Prostate gland (tissue), 2 donors: ENCODE results near the gene PTTG1IP2. TPM values are rescaled to one million over a fixed set of nuclear protein-coding genes. Genes with fewer than 3 reads are reported as not detected.

Source experiments
- DNase-seq: peaks from one replicate; pipeline ENCODE4 v3.0.0-alpha.2; 2019; ENCODE audit warnings: low spot score
- H3K27ac ChIP-seq, 2 donors: fragments of 200-600 bp; sonication (generic); 2 replicates each; pipeline ENCODE4 v1.5.1; 2017 to 2019
- H3K27me3 ChIP-seq: fragments of 200-600 bp; sonication (generic); replicated peaks from 2 replicates; pipeline ENCODE4 v1.5.1; 2019; ENCODE audit not compliant: insufficient read depth
- H3K36me3 ChIP-seq, 2 donors: fragments of 200-600 bp; sonication (generic); 1 replicate in 1 of 2; 2 replicates in 1 of 2; pipeline versions ENCODE4 v1.5.1 to v1.8.1; 2017 to 2019
- H3K4me1 ChIP-seq: fragments of 200-600 bp; sonication (generic); replicated peaks from 2 replicates; pipeline ENCODE4 v1.5.1; 2019
- H3K4me3 ChIP-seq, 2 donors: fragments of 200-600 bp; sonication (generic); 2 replicates each; pipeline ENCODE4 v1.5.1; 2017 to 2019
- H3K9me3 ChIP-seq: fragments of 200-600 bp; sonication (generic); 2 replicates; pipeline ENCODE4 v1.5.1; 2017
- POLR2A ChIP-seq: fragments of 450-650 bp; IDR thresholded peaks from one replicate; pipeline ENCODE4 v1.6.1; 2016; ENCODE audit warnings: antibody characterized with exemption, mild to moderate bottlenecking
- POLR2AphosphoS5 ChIP-seq: sonication (generic); formaldehyde crosslinking; IDR thresholded peaks from one replicate; pipeline ENCODE4 v1.6.1; 2017; ENCODE audit warnings: antibody characterized with exemption
- WGBS: methylation state at CpG from one replicate; pipeline ENCODE4 v1.1.5; 2018; 5-methylcytosine and 5-hydroxymethylcytosine counted together
- intact Hi-C: fragments of 100-400 bp; cut with DNase I; formaldehyde crosslinking; loops from one replicate; pipeline ENCODE4 v1.14.2; 2022
- total RNA-seq, 2 donors: library from RNA; depleted of rRNA; stranded (reverse); fragments of >200 nt; gene quantifications; one replicate each; pipeline ENCODE4 v1.1.0, GENCODE V29; 2016
- TF ChIP-seq, protein P1 (sequence below), 4 experiments: fragments of 200-600 bp in 2 of 4; fragments of 450-650 bp in 2 of 4; sonication (generic) in 2 of 4; IDR thresholded peaks; 1 replicate in 3 of 4; 2 replicates in 1 of 4; pipeline ENCODE4 v1.5.1; 2016 to 2019; ENCODE audit warnings: antibody characterized with exemption in 4 of 4, mild to moderate bottlenecking in 2 of 4, moderate library complexity in 2 of 4

Gene PTTG1IP2
- total RNA-seq, 2 donors from 2014 or later = not detected

DNA sequence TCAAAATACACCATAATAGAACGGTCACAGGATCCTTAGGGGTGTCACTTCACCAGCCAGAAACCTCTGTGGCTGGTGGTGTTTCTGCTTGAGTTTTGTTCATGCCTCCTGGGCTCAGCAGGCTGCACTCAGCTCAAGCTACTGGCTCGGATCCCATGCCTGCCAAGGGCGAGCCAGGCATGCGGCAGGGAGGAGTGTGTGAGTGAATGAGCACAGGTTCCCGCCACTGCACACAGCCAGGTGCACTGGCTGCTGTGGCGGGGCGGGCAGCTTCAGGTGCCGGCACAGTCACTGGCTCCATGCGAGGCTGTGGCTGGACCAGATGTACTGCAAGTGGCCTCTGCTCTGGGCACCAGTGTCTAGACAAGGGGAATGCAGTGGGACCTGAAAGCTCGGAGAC lies 36.7 kb upstream of the PTTG1IP2 start:
- intact Hi-C loops = no loop called here
- H3K36me3 ChIP-seq = no peaks in the 10 kb centered on the region
- no peak overlapping the region for H3K4me3 ChIP-seq
- no peaks in the 10 kb centered on the region for H3K9me3 ChIP-seq
- TF ChIP-seq, protein P1, sequence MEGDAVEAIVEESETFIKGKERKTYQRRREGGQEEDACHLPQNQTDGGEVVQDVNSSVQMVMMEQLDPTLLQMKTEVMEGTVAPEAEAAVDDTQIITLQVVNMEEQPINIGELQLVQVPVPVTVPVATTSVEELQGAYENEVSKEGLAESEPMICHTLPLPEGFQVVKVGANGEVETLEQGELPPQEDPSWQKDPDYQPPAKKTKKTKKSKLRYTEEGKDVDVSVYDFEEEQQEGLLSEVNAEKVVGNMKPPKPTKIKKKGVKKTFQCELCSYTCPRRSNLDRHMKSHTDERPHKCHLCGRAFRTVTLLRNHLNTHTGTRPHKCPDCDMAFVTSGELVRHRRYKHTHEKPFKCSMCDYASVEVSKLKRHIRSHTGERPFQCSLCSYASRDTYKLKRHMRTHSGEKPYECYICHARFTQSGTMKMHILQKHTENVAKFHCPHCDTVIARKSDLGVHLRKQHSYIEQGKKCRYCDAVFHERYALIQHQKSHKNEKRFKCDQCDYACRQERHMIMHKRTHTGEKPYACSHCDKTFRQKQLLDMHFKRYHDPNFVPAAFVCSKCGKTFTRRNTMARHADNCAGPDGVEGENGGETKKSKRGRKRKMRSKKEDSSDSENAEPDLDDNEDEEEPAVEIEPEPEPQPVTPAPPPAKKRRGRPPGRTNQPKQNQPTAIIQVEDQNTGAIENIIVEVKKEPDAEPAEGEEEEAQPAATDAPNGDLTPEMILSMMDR (IDR thresholded peaks at IDR 0.05) = no peak
- TF ChIP-seq POLR2A (no peak), POLR2AphosphoS5 (no peak)
- H3K27me3 ChIP-seq = no peaks in the 10 kb centered on the region
- H3K27ac ChIP-seq = no peak overlapping the region
- no peaks in the 10 kb centered on the region for H3K4me1 ChIP-seq
- 78% methylated on average over 10 of the region's 10 CpGs for WGBS
- no peak for DNase-seq

DNA sequence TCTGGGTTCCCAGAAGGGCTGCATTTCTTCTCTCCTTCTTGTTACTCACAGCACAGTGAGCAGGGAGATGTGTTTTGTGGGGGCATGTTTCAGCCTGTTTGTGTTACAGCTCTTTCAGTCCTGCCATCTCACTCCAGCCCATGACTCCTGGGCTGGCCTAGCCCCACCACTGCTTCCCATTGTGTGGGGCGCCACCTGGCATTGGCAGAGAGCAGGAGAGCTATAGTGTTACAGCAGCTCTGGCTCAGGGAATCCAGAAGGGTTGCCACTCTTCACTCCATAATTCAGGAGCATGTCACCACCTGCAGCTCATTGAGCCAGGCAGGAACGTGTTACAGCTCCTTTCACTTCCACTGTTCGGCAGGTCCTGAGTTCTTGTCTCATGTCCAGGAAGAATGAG lies 36.2 kb upstream of the PTTG1IP2 start:
- Histone ChIP-seq H3K27me3 (no peaks in the 10 kb centered on the region), H3K4me3 (no peak overlapping the region), H3K36me3 (no peaks in the 10 kb centered on the region), H3K9me3 (no peaks in the 10 kb centered on the region), H3K4me1 (no peaks in the 10 kb centered on the region), H3K27ac (no peak overlapping the region)
- DNase-seq = no peak
- WGBS = 91% methylated on average over 3 of the region's 3 CpGs
- TF ChIP-seq POLR2A (no peak), POLR2AphosphoS5 (no peak)
- TF ChIP-seq, protein P1 (IDR thresholded peaks at IDR 0.05) = no peak
- intact Hi-C loops = no loop called here

DNA sequence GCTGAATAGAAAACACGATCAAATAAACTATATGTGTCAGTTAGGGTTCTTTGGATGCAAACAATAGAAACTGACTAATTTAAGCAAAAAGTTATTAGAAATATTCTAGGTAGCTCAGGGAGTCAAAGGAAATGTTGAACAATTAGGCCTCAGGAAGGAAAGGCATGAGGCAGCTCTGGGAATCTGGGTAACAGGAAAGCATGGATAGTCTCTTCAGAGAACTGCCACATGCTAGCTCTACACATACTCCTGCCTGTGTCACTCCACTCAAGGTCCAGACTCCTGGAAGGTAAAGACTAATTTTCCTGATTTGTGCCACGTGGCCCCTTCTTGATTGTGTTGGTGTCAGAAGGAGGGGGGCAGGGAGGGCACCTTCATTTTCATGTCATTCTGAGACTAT lies 23.8 kb upstream of the PTTG1IP2 start:
- H3K9me3 ChIP-seq = no peaks in the 10 kb centered on the region
- H3K27me3 ChIP-seq = no peaks in the 10 kb centered on the region
- H3K4me3 ChIP-seq = no peak overlapping the region
- H3K4me1 ChIP-seq = no peaks in the 10 kb centered on the region
- intact Hi-C loops = no loop called here
- no peak for TF ChIP-seq POLR2AphosphoS5
- no peak for DNase-seq
- 55% methylated on average over 2 of the region's 2 CpGs for WGBS
- no peaks in the 10 kb centered on the region for H3K36me3 ChIP-seq
- no peak overlapping the region for H3K27ac ChIP-seq

DNA sequence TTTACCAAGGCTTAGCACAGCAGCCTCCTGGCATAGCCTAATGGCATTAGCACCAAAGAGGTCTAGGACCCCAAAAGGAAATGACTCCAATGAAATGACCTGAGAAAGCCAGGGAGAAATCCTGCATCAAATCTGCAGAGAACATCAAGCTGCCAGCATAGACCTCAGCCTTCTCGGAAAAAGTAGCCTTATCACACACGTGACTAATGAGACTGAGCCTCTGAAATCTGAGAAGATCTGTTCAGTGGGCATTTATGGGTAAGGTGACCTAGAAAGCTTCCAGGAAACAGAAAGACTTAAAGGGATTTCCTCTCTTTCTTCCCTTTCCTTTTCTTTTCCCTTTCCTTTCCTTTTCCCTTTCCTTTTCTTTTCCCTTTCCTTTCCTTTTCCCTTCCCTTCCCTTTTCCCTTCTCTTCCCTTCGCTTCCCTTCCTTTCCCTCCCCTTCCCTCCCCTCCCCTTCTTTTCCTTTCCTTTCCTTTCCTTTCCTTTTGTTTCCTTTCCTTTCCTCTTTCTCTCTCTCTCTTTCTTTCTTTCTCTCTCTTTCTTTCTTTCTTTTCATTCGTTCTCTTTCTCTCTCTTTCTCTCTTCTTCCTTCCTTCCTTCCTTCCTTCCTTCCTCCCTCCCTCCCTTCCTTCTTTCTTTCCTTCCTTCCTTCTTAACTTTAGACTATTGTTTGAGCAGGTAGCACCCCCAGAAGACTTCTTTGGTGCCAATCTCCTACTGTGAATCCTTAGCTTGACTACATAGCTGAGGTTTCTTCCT lies 23.1 kb upstream of the PTTG1IP2 start:
- no peak overlapping the region for H3K4me3 ChIP-seq
- no peaks in the 10 kb centered on the region for H3K4me1 ChIP-seq
- H3K9me3 ChIP-seq = no peaks in the 10 kb centered on the region
- no peak for DNase-seq
- H3K27ac ChIP-seq = no peak overlapping the region
- 65% methylated on average over 4 of the region's 4 CpGs for WGBS
- no peaks in the 10 kb centered on the region for H3K36me3 ChIP-seq
- intact Hi-C loops = no loop called here
- no peaks in the 10 kb centered on the region for H3K27me3 ChIP-seq
- TF ChIP-seq POLR2AphosphoS5 (no peak), POLR2A (no peak)
- TF ChIP-seq, protein P1 (IDR thresholded peaks at IDR 0.05) = no peak

DNA sequence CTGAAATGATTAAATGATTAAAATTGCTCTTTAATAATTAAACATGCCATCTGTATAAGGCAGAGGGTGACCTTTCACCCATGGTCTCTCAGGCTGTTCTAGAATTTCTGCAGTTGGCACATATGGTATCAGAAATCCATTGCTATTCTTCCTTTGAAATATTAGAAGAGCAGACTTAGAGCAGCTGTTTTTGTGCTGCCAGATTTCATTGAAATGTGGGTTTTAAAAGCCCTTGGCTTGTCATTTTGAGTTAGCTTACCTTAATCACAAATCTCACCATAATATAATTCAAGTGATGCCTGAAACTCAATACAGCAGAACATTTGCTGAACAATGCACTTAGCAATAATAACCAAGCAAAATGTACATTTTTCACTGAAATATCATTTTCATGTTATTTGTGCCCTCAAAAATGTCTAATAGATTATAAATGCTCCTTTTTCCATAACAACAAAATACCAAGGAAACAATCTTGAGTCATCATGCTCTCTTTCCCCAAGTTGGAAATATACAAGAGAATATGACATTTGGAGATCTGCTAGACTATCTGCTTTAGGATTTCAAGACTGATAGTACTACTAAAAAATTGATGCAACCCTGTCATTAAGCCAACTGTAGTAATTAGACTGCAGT lies 16.1 kb upstream of the PTTG1IP2 start:
- no peak overlapping the region for H3K27ac ChIP-seq
- intact Hi-C loops = loop anchor here (10.0 kb wide), 2 partner anchors 141 to 171 kb away; partner anchors contain the start of gene CDK14
- no peaks in the 10 kb centered on the region for H3K9me3 ChIP-seq
- no peaks in the 10 kb centered on the region for H3K27me3 ChIP-seq
- TF ChIP-seq POLR2AphosphoS5 (no peak), POLR2A (no peak)
- TF ChIP-seq, protein P1 (IDR thresholded peaks at IDR 0.05) = no peak
- H3K36me3 ChIP-seq = no peaks in the 10 kb centered on the region
- no peak for DNase-seq
- no peak overlapping the region for H3K4me3 ChIP-seq
- H3K4me1 ChIP-seq = no peaks in the 10 kb centered on the region
